GM19193 (cell line): Measurements from ENCODE around the gene CTSD.

ENCODE experiments used
- POLR2A ChIP-seq: IDR thresholded peaks from 4 replicates; pipeline ENCODE4 v1.6.1; 2011; ENCODE audit not compliant: insufficient read depth, insufficient read length; ENCODE audit errors: extremely low read depth

CTSD gene

DNA sequence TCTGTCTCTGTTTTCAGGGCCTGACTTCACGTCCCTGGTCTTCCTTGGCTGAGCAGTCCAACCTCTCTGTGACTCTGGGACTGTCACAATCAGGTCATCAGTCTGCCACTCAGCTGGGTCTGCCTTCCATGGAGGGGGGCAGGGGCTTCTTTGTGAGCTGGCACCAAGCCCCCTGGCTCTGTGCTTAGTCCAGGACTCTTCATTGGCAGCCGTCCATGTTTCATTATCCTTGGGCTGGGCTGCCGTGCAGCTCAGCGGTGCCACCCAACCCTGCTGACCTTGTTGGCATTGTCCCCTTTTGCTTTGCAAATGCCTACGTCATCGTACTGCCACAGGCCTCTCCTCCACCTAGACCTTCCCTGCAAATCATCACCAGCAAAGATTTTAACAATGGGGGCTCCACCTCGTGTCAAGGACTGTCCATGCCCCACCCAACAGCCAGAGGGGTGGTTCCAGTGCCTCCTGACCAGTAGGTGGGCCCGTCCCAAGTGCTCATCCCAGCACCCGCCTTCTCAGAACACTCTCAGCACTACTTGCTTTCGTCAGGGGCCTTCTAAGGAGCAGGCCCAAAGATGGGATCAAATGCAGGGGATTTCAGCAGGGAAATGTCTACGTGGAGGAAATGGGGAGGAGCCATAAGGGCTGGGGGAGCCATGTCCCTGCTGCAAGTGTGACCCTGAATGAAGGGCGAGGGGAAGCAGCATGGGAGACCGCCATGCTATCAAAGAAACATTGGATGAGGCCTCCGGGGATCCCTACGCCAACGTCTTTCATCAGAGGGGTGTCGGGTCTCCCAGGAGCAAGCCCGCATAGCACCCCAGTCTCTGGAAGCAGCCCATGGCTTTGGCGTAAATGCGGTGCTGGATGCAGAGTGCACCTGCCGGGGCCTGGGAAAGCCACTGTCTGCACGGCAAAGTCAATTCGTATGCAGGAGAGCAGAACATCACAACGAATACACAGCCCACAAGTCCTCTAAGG is 48.5 kb downstream of the CTSD start:
- no peak for TF ChIP-seq POLR2A

DNA sequence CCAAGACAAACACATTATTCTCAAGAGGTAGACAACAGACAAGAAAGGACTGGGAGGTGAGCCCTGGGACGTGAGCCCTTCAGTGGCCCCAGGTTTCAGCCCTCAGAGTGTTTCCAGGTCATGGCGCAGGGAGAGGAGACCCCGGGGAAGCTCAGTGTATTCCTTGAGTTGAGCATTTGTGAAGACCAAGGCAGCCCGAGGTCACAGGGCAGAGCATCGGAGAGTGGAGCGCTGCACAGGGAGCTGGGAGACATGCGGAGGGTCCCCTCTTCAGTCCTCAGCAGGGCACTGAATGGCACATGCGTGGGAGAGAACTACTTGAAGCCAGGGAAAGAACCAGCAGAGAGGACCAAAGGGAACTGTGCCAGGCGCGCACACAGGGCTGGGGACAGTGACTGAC is 55.0 kb downstream of the CTSD start:
- TF ChIP-seq POLR2A: no peak

DNA sequence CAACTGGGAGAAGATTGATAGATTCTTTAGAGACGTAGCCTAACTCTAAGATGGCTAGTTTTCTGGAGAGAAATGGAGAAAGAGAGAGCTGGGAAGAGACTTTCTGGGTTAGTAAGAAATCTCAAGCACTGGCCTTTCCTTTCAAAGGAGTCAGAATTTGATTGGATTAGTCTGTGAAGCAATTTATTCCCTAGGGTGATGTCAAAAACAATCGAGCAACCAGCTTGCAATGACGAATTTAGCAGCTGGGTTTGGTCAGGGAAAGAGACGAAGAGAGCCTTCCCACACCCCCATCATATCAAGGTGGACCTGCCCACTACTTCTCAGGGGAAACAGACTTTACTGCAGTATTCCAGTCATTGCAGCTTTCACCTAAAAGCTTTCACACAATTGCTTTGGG is 56.0 kb downstream of the CTSD start:
- TF ChIP-seq POLR2A: no peak

DNA sequence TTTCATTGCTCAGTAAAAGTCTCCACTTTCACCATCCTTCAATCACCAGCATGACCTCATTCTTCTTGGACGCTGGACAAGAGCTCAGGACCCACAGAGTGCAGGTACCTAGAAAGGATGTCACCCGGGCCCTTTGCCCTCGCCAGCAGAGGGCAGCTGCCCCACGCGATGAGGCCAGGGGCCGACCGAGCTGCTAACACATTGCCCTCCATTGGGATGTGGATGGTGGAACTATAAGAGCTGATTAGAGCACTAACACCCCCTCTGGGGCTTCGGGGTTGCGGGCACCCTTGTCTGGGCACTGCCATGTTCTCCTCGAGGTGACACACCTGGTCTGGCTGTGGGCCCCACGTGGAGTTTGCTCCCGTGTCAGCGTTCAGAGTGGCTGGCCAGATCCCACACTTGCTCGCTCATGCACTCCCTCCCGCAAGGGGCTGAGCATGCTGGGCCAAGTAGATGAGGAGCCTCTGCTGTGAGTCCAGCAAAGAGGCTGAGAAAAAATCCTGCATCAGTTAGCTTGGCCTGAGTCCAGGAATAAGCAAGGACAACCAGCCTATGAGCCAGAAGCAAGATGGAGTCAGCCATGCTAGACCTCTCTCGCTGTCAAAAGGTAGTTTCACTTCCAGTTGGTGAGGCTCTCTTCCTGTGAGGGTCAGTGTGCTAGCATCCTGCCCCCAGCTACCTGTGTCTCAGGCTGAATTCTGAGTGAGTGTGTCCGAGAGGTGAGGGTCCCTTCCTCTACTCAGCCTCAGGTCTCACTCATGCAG is 56.9 kb downstream of the CTSD start:
- TF ChIP-seq POLR2A: no peak

DNA sequence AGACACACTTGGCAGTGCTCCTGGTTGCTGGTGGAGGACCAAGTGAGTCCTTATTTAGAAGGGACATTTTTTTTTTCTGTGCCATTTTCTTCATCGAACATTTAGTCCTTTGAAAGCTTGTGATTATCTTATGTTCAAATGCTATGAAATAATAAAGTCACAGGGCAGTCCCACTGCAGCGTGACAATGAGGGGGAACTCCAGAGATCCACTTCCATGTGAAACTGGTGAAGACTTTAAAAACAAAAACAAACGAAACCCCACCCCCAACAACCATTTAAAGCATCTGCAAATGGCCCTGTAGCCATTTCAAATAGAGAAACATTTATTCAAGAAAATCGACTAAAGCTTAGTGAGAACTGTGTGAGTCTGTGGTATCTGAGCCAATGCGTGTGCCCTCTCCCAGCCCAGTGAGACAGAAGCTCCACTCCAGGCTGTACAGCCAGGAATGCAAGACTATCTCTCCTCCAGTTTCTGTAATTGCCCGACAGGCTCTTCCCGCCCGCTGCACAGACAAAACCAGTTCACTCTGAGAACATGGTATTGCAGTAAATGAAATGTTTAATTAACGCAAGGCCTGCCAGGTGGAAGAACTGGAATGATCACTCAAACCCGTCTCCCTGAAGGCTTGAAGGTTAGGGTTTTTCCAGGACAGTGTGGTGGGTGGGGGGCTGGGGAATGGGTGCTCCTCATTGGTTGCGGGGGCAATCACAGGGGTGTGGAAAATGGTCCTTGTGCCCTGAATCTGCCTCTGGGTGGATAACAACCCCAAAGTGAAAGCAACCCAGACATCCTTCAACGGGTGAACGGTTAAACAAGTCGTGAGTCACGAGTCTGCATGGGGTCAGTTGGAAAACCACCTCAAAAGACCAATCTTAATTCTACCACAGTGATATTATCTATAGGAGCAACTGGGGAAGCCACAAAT is 58.3 kb downstream of the CTSD start:
- no peak for TF ChIP-seq POLR2A

DNA sequence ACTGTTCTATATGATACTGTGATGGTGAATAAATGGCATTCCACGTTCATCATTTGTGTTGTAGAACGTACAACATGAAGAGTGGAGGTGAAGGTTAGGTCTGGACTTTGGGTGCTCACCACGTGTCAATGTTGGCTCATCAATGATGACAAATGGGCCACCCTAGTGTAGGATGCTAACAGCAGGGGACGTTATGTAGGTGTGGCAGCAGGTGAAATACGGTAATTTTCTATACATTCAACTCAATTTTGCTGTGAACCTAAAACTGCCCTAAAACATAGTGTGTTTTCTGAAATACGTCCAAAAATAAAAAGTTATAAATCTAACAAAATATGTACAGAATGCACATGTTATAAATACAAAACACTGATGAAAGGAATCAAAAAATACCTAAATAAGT is 60.6 kb downstream of the CTSD start:
- TF ChIP-seq POLR2A: no peak
